Stimulated activated CD8-positive, alpha-beta memory T cell treated with anti-CD3 and anti-CD28 coated beads, Interleukin-2, amount 100 ng/mL, for 48 hours (primary cell): ENCODE measurements around the gene ADAMTS19.

Experiments
- DNase-seq, 2 donors: peaks; one replicate each; pipeline ENCODE4 v3.0.0-alpha.2; 2020; ENCODE audit warnings: low read depth in 2 of 2

ADAMTS19 gene

GRCh38 chr5:129465776-129466344, 5.8 kb downstream of the ADAMTS19 start:
- no peak for DNase-seq

- DNase-seq = no peak
Measured at GRCh38 chr5:129474544-129474943, 14.4 kb downstream of the ADAMTS19 start.

GRCh38 chr5:129476751-129477150, 16.7 kb downstream of the ADAMTS19 start:
- no peak for DNase-seq

GRCh38 chr5:129477532-129477931, 17.4 kb downstream of the ADAMTS19 start:
- no peak for DNase-seq

- DNase-seq = no peak
Measured at GRCh38 chr5:129481161-129481560, 21.1 kb downstream of the ADAMTS19 start.

- no peak for DNase-seq
Measured at GRCh38 chr5:129496421-129496820, 36.3 kb downstream of the ADAMTS19 start.

GRCh38 chr5:129496864-129497595, 36.9 kb downstream of the ADAMTS19 start:
- DNase-seq = no peak

GRCh38 chr5:129499208-129499852, 39.2 kb downstream of the ADAMTS19 start:
- no peak for DNase-seq

GRCh38 chr5:129500101-129500500, 40.0 kb downstream of the ADAMTS19 start:
- no peak for DNase-seq

GRCh38 chr5:129506086-129506485, 46.0 kb downstream of the ADAMTS19 start:
- no peak for DNase-seq

GRCh38 chr5:129506950-129507349, 46.9 kb downstream of the ADAMTS19 start:
- DNase-seq = no peak

GRCh38 chr5:129507527-129507926, 47.4 kb downstream of the ADAMTS19 start:
- DNase-seq = no peak

- no peak for DNase-seq
Measured at GRCh38 chr5:129508606-129509005, 48.5 kb downstream of the ADAMTS19 start.

GRCh38 chr5:129509363-129509975, 49.4 kb downstream of the ADAMTS19 start:
- no peak for DNase-seq

- no peak for DNase-seq
Measured at GRCh38 chr5:129511291-129511690, 51.2 kb downstream of the ADAMTS19 start.

GRCh38 chr5:129541051-129541450, 81.0 kb downstream of the ADAMTS19 start:
- DNase-seq = no peak

- DNase-seq = no peak
Measured at GRCh38 chr5:129541648-129542251, 81.7 kb downstream of the ADAMTS19 start.

- no peak for DNase-seq
Measured at GRCh38 chr5:129547137-129547536, 87.0 kb downstream of the ADAMTS19 start.

- DNase-seq = no peak
Measured at GRCh38 chr5:129554134-129554904, 94.2 kb downstream of the ADAMTS19 start.

GRCh38 chr5:129563585-129563984, 103.5 kb downstream of the ADAMTS19 start:
- DNase-seq = no peak

GRCh38 chr5:129569295-129569694, 109.2 kb downstream of the ADAMTS19 start:
- no peak for DNase-seq
